ENCODE results near the gene MNX1.

Gene MNX1

DNA sequence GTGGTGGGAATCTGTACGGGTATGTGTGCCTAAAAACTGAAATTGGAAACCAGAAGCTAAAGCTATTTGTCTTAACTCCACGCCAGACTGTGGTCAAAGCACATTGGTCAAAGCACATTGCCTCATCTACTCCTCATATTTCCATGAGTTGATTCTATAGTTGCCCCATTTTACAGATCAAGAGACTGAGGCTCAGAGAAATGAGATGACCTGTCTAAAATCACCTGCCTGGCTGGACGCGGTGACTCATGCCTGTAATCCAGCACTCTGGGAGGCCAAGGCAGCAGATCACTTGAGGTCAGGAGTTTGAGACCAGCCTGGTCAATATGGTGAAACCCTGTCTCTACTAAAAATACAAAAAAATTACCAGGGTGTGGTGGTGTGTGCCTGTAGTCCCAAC lies 21.7 kb upstream of the MNX1 start:
- TF ChIP-seq ZFX (IDR thresholded peaks at IDR 0.05) = no peak
- TF ChIP-seq, protein P1, sequence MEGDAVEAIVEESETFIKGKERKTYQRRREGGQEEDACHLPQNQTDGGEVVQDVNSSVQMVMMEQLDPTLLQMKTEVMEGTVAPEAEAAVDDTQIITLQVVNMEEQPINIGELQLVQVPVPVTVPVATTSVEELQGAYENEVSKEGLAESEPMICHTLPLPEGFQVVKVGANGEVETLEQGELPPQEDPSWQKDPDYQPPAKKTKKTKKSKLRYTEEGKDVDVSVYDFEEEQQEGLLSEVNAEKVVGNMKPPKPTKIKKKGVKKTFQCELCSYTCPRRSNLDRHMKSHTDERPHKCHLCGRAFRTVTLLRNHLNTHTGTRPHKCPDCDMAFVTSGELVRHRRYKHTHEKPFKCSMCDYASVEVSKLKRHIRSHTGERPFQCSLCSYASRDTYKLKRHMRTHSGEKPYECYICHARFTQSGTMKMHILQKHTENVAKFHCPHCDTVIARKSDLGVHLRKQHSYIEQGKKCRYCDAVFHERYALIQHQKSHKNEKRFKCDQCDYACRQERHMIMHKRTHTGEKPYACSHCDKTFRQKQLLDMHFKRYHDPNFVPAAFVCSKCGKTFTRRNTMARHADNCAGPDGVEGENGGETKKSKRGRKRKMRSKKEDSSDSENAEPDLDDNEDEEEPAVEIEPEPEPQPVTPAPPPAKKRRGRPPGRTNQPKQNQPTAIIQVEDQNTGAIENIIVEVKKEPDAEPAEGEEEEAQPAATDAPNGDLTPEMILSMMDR (conservative IDR thresholded peaks at IDR 0.05) = no peak

DNA sequence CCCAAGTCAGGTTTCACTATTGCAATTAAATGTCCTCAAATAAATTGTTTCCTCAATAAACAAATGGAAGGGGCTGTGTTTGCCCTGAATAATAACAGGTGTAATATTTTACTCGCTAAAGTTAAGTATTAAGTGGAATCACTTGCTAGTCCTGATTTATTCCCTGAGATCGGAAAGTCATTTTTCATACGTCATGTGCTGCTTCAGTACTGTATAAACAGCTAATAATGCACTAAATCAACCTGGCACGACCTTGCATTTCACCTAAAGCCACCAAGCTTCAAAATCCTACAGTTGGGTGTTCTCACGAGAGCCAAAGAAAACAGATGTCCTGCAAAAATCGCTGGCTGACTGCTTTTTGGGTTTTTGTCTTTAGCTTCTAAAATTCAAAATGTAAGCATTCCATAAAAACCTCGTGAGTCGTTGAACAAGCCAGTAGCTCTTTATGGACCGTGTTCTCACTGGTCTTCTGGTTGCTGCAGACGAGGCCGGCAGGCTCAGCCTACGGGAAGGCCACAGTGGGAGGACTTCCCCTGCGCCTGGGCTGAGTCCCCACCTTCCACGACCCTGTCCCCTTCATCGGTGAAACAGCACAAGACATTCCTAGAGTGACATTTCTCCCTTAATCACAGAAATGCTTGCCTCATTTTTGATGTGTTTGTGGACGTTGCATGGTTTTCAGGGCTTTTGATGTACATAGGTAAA lies 17.9 kb upstream of the MNX1 start:
- H3K27ac ChIP-seq = no peak overlapping the region
- TF ChIP-seq, protein P1 (conservative IDR thresholded peaks at IDR 0.05) = no peak
- no peak for TF ChIP-seq ZFX (IDR thresholded peaks at IDR 0.05)

More for the DNA sequence above, 21.7 kb upstream of the MNX1 start:
- no peak overlapping the region for H3K27ac ChIP-seq

DNA sequence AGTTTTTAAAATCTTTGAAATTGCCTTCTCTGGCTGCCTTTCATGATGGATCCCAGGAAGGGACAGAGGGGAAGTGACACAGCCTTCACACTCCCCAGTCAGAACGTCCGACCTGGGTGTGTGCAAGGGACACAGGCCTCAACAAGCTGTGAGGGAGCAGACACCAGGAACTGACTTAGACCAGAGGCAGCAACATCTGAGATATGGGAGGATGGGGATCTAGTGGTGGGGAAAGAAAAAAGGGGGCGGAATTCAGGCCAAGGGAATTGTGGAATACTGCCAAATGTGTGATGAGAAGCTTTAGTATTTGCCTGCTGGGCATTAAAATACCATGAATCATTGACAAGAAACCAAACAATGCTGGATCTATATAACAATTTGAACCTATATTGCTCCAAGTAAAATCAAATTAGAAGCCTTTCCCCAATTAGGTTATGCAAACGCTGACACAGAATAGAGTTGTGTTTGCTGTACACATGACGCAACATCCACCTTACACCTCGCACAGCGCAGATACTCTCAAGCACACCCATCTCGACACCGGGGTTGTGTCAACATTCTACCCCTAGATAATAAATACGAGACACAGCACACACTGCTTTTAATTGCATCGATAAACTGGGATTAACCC lies 17.2 kb upstream of the MNX1 start:
- H3K27ac ChIP-seq = no peak overlapping the region

DNA sequence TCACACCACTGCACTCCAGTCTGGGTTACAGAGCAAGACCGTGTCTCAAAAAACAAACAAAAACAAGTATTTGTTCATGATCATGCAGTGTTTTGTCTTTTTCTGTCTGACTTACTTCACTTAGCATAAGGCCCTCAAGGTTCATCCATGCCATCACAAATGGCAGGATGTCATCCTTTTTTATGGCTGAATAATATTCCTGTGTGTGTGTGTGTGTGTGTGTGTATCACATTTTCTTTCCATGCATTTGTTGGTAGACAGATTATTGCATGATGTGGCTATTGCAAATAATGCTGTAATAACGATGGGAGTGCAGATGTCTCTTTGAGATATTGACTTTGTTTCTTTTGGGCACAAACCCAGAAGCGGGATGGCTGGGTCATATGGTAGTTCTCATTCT lies 14.3 kb upstream of the MNX1 start:
- TF ChIP-seq, protein P1 (conservative IDR thresholded peaks at IDR 0.05) = no peak
- TF ChIP-seq ZFX (IDR thresholded peaks at IDR 0.05) = no peak
- peak overlapping the region; percentile 91 for H3K27ac ChIP-seq

More for the DNA sequence above, 17.2 kb upstream of the MNX1 start:
- no peak for TF ChIP-seq ZFX (IDR thresholded peaks at IDR 0.05)
- TF ChIP-seq, protein P1 (conservative IDR thresholded peaks at IDR 0.05) = no peak

DNA sequence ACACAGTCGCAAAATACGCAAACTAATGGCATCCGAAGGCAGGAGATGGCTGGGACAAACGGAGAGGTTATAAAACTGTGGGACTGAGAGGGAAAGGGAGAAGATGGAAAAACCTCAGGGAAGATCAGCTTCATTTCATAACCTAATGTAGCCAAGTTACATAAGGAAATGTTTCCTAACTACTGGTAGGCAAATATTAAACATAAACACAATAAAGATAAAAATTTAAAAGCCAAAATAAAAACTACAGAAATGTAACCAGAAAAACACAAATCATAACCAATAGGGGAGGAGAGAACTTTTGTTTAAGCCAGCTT lies 13.1 kb upstream of the MNX1 start:
- peak overlapping the region; percentile 79 for H3K27ac ChIP-seq
- no peak for TF ChIP-seq ZFX (IDR thresholded peaks at IDR 0.05)
- TF ChIP-seq, protein P1 (conservative IDR thresholded peaks at IDR 0.05) = no peak

DNA sequence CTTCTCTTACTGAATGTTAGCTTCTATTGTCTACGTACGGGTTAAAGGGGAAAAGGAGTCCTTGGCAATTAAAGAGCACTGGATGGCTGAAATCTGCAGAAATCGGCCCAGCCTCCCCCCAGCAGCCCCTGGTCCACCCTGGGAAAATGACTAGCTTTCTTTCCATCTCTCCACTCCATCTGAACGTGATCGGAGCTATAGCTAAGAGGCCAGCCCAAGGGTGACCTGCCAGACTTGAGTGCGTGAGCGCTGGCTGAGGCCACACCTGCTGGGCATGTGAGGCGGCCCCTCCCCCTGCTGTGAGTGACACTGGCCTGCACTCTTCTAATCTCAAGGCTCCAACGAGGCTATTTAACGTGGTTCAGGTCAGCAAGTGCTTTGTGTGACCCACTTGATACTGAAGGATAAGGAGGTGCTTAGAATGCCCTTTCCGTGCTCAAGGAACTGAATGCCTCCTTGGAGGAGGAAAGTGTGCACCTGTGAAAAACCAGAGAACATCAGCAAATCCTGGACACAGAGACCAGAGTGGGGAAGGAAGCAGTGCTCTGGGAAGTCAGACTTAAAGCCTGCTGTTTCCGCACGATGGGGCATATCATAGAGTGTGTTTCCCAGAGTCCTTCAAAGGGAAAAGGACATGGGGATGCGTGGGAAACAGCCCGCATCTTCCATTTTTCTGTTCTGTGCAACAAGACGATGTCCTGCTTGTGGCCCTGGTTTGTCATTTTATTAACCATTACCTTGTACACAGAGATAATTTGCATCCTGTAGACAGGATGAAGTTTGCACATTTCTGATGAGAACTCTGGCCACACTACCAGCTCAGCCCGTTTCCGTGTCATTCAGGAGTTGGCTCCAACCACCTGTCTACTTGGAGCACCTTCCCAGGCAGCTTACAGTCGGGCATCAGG lies 12.5 kb upstream of the MNX1 start:
- TF ChIP-seq, protein P1 (conservative IDR thresholded peaks at IDR 0.05) = no peak
- TF ChIP-seq ZFX (IDR thresholded peaks at IDR 0.05) = no peak
- peak overlapping the region; percentile 79 for H3K27ac ChIP-seq
